Uterus (tissue), 2 donors: ENCODE data around the gene HEPN1.

Source experiments
- POLR2A ChIP-seq, 2 donors: fragments of 450-650 bp; IDR thresholded peaks; one replicate each; pipeline ENCODE4 v1.6.1; 2016; ENCODE audit warnings: antibody characterized with exemption in 2 of 2, mild to moderate bottlenecking in 1 of 2, moderate library complexity in 1 of 2
- TF ChIP-seq, protein P1 (sequence below), 4 experiments: fragments of 200-600 bp in 2 of 4; fragments of 450-650 bp in 2 of 4; sonication (generic) in 2 of 4; IDR thresholded peaks; one replicate each; pipeline ENCODE4 v1.5.1; 2016 to 2019; ENCODE audit warnings: antibody characterized with exemption in 4 of 4, mild to moderate bottlenecking in 2 of 4, moderate library complexity in 1 of 4

DNA sequence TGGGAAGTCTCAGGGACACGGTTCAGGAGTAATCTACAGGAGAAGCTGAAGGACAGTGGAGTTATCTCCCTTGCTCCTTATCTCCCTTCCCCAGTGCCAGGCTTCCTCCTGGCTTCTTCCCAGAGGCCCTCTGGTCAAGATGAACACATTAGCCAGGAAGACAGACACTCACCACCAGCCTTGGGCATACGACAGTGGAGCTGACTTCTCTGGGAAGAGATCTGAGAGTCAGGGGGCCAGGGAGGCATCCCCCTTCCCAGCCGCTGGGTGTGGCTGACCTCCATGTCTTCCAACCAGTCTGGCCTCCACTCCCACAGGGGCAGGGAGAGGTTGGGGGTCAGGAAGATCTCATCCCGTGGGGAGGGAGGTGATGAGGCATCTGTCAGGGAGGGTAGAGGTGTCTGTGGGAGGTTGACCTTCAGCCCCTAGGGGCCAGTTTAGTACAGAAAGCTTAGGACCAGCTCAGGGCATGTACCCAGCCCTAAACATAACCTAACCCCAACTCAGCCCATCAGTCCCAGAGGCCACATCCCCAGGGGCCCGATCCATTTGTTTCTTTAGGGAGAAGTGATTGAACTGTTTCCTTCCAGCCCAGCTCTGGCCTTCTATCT, 34.1 kb upstream of the HEPN1 start:
- TF ChIP-seq POLR2A (IDR thresholded peaks at IDR 0.05), result no peak
- TF ChIP-seq, protein P1, sequence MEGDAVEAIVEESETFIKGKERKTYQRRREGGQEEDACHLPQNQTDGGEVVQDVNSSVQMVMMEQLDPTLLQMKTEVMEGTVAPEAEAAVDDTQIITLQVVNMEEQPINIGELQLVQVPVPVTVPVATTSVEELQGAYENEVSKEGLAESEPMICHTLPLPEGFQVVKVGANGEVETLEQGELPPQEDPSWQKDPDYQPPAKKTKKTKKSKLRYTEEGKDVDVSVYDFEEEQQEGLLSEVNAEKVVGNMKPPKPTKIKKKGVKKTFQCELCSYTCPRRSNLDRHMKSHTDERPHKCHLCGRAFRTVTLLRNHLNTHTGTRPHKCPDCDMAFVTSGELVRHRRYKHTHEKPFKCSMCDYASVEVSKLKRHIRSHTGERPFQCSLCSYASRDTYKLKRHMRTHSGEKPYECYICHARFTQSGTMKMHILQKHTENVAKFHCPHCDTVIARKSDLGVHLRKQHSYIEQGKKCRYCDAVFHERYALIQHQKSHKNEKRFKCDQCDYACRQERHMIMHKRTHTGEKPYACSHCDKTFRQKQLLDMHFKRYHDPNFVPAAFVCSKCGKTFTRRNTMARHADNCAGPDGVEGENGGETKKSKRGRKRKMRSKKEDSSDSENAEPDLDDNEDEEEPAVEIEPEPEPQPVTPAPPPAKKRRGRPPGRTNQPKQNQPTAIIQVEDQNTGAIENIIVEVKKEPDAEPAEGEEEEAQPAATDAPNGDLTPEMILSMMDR (IDR thresholded peaks at IDR 0.05), result no peak
